K562 (cell line): ENCODE data around the gene APEX2. TPM values are rescaled to one million over a fixed set of nuclear protein-coding genes. Genes with fewer than 3 reads are reported as not detected.

Source experiments
- ATAC-seq: fragments of 200-7000 bp; cut with Tn5 transposase; 3 replicates; pipeline ENCODE4 v1.9.1; 2020; ENCODE audit warnings: moderate library complexity
- BruUV-seq: library from RNA; stranded (reverse); fragments of 400-500 nt; replicated peaks from 2 replicates; lab custom pipeline; 2021; lab: Mats Ljungman, UMichigan
- CTCF ChIA-PET: fragments of 300-600 bp; formaldehyde crosslinking; extraction: SDS; loops from one replicate; lab custom pipeline; 2021; ENCODE audit warnings: low intra/inter-chr PET ratio; lab: Yijun Ruan, JAX
- POLR2A ChIA-PET: fragments of 300-600, 350-650 bp; sonication (Branson Sonifier 250); formaldehyde crosslinking; extraction: SDS; loops from one replicate; lab custom pipeline; 2021; ENCODE audit warnings: antibody characterized with exemption, inconsistent platforms; lab: Yijun Ruan, JAX
- DNase-seq, 4 experiments: peaks; one replicate each; pipeline versions ENCODE4 v3.0.0 to v3.0.0-alpha.2; 2011 to 2018; ENCODE audit warnings: low spot score in 3 of 4, mixed read lengths in 3 of 4; ENCODE audit errors: extremely low read depth in 1 of 4
- FAIRE-seq: peaks from 2 replicates; lab custom pipeline; 2011; peaks lifted over from hg19 to GRCh38; lab: Jason Lieb, UNC
- H2AFZ ChIP-seq: 2 replicates; pipeline ENCODE4 v1.6.0; 2011; ENCODE audit warnings: low read depth, low read length, control low read depth, inconsistent platforms
- H3K27ac ChIP-seq: fragments of 200-600 bp; 3 replicates; pipeline ENCODE4 v1.8.0; 2011; ENCODE audit warnings: low read depth, mild to moderate bottlenecking, control low read depth, inconsistent platforms, low read length, moderate library complexity, mixed read lengths; ENCODE audit errors: extremely low read depth
- H3K27me3 ChIP-seq, 2 experiments: fragments of 300-600 bp in 1 of 2; 2 replicates in 1 of 2; 3 replicates in 1 of 2; pipeline versions ENCODE4 v1.6.0 to v1.8.0; 2011; ENCODE audit warnings: inconsistent platforms in 2 of 2, low read length in 2 of 2, mild to moderate bottlenecking in 1 of 2, mixed read lengths in 1 of 2, moderate library complexity in 1 of 2; ENCODE audit not compliant: control insufficient read depth in 2 of 2, insufficient read depth in 2 of 2
- H3K36me3 ChIP-seq: fragments of 300-600 bp; 3 replicates; pipeline ENCODE4 v1.8.0; 2011; ENCODE audit warnings: mild to moderate bottlenecking, low read length, inconsistent platforms; ENCODE audit not compliant: control insufficient read depth, insufficient read depth
- H3K4me1 ChIP-seq, 2 experiments: fragments of 200-600 bp in 1 of 2; replicated peaks in 1 of 2; 2 replicates in 1 of 2; 3 replicates in 1 of 2; pipeline versions ENCODE4 v1.5.1 to v1.8.0; 2011; ENCODE audit warnings: inconsistent platforms in 2 of 2, low read length in 2 of 2, mild to moderate bottlenecking in 1 of 2, mixed read lengths in 1 of 2, moderate library complexity in 1 of 2; ENCODE audit not compliant: control insufficient read depth in 2 of 2, insufficient read depth in 2 of 2
- H3K4me2 ChIP-seq: 2 replicates; pipeline ENCODE4 v1.6.1; 2011; ENCODE audit warnings: low read length, control low read depth, inconsistent platforms, mixed read lengths; ENCODE audit not compliant: insufficient read depth
- H3K4me3 ChIP-seq: fragments of 200-600 bp; sonication (generic), shearing (Covaris generic); 2 replicates; pipeline ENCODE4 v1.5.1; 2016; ENCODE audit warnings: control low read depth, inconsistent platforms
- H3K79me2 ChIP-seq: fragments of 200-600 bp; 3 replicates; pipeline ENCODE4 v1.8.0; 2011; ENCODE audit warnings: low read length, inconsistent platforms; ENCODE audit not compliant: control insufficient read depth, insufficient read depth
- H3K9ac ChIP-seq, 2 experiments: 2 replicates each; pipeline versions ENCODE4 v1.6.0 to v1.6.1; 2011; ENCODE audit warnings: low read depth in 2 of 2, low read length in 2 of 2, control low read depth in 1 of 2, inconsistent platforms in 1 of 2, mild to moderate bottlenecking in 1 of 2, mixed read lengths in 1 of 2; ENCODE audit not compliant: insufficient read depth in 1 of 2
- H3K9me1 ChIP-seq: one replicate; pipeline ENCODE4 v1.6.0; 2011; ENCODE audit warnings: inconsistent platforms, mild to moderate bottlenecking, low read length, moderate library complexity; ENCODE audit not compliant: control insufficient read depth, insufficient read depth
- H3K9me3 ChIP-seq: replicated peaks from 2 replicates; pipeline ENCODE4 v1.5.1; 2011; ENCODE audit warnings: low read depth, low read length, inconsistent platforms; ENCODE audit not compliant: control insufficient read depth, insufficient read depth
- H4K20me1 ChIP-seq: replicated peaks from 2 replicates; pipeline ENCODE4 v1.6.1; 2011; ENCODE audit warnings: low read length, inconsistent platforms, mixed read lengths; ENCODE audit not compliant: control insufficient read depth, insufficient read depth
- LARP7 ChIP-seq: fragments of 450-650 bp; IDR thresholded peaks from 2 replicates; pipeline ENCODE4 v1.6.1; 2016
- PRMT5 ChIP-seq: sonication (generic); formaldehyde crosslinking; IDR thresholded peaks from 2 replicates; pipeline ENCODE4 v1.5.0; 2020; ENCODE audit warnings: missing genetic modification reagents
- WGBS: fragments of 100-300 bp; shearing (Covaris generic); methylation state at CpG from one replicate; pipeline ENCODE4 v1.1.6; 2016; ENCODE audit warnings: low coverage, mixed read lengths; ENCODE audit not compliant: insufficient coverage; ENCODE audit errors: missing lambda C conversion rate; 5-methylcytosine and 5-hydroxymethylcytosine counted together
- in situ Hi-C: fragments of 300-500 bp; cut with MboI; formaldehyde crosslinking; loops from 4 replicates; pipeline ENCODE4 v1.15.0; 2018; ENCODE audit warnings: inconsistent platforms, mixed read lengths
- intact Hi-C: fragments of 100-400 bp; cut with micrococcal nuclease; formaldehyde crosslinking; loops from 2 replicates; pipeline ENCODE4 v1.14.2; 2022
- polyA plus RNA-seq, 8 experiments: library from polyadenylated mRNA; depleted of rRNA in 4 of 8; stranded (reverse) in 5 of 8; unstranded in 3 of 8; fragments of >200 nt; fragmentation: Nextera tagmentation in 2 of 8; fragmentation: Illumina TruSeq in 1 of 8; extraction: Ambion mirVana in 2 of 8; extraction: Trizol in 1 of 8; gene quantifications; 2 replicates each; pipeline versions ENCODE4 v1.2.1 to v1.2.3, GENCODE V29; 2011 to 2014; ENCODE audit warnings: inconsistent platforms in 1 of 8, missing spikeins in 1 of 8
- total RNA-seq, 7 experiments: library from RNA; depleted of rRNA in 6 of 7; stranded (reverse); fragments of >200 nt in 6 of 7; fragmentation: Illumina TruSeq in 2 of 7; extraction: Trizol in 2 of 7; gene quantifications; 2 replicates each; pipeline versions ENCODE4 v1.2.1 to v1.2.3, GENCODE V29; 2011 to 2021; ENCODE audit warnings: low replicate concordance in 1 of 7
- TF ChIP-seq, protein P1 (sequence below), 2 experiments: fragments of 450-650 bp; IDR thresholded peaks; 2 replicates each; pipeline ENCODE4 v1.6.1; 2018; ENCODE audit warnings: mild to moderate bottlenecking in 2 of 2, low read depth in 1 of 2; ENCODE audit not compliant: partially characterized antibody in 2 of 2
- TF ChIP-seq, protein P2 (sequence below): fragments of 450-650 bp; IDR thresholded peaks from 2 replicates; pipeline ENCODE4 v1.6.1; 2016; ENCODE audit warnings: low read depth

Gene APEX2
- total and polyA plus RNA-seq, 9 of the 15 experiments (the other 6 are each of a cell fraction or from before 2014, with no cell fraction given) = 9.4 to 34.2 (median 25.9) TPM

DNA sequence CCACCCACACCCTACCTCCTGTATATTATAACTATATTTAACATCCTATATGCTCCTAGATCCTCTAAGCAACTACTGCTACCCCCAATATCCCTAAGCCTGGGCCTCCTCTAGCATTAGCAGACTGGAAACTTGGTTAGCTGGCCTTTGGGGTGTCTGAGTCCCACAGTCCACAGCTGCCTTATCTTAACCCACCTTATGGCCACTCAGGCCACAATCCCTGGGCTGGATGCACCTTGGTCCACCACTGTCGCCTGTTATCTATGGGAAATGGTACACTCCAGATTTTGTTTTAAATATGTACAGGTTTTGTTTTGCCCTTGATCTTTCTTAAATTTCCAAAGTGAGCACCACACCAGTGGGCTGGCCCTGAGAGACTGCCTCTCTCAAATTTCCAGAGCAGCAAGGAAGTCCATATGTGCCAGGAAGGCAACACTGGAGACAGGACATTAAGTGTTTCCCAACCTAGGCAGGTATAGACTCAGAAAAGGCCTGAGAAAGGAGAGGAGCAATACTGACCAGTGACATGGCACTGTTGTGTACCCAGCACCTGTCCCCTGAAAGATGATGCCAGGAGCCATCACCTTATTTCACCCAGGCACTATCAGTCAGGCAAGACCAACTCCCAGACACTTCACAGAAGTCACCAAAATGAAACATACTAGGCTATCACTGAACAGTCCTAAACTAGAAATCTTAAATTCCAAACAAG is 7.1 kb upstream of the APEX2 start:
- Histone ChIP-seq H3K9me1 (no peaks in the 10 kb centered on the region), H3K4me1 (peaks cover 0 to 18% of the 10 kb centered on the region in 2 experiments; a peak in 2 of 5 replicates), H3K9me3 (no peaks in the 10 kb centered on the region), H3K27ac (no peak overlapping the region), H2AFZ (no peak overlapping the region), H3K27me3 (0 out of 5 replicates have a peak, but pooled peaks cover 0 to 5% of the 10 kb centered on the region in 2 experiments), H4K20me1 (no peaks in the 10 kb centered on the region), H3K4me3 (no peak overlapping the region), H3K36me3 (no peaks in the 10 kb centered on the region), H3K79me2 (no peaks in the 10 kb centered on the region), H3K9ac (no peak overlapping the region), H3K4me2 (no peak overlapping the region)
- ChIA-PET POLR2A (no interaction called here), CTCF (no interaction called here)
- intact Hi-C loops = no loop called here
- WGBS = no CpG with 5 or more reads among the region's 1 CpG
- peak; percentile 76 for FAIRE-seq
- no TSS peak for BruUV-seq
- in situ Hi-C loops = no loop called here
- peak; percentile 61 to 70 (median 67) for DNase-seq
- ATAC-seq = peak; percentile 91
- TF ChIP-seq LARP7 (no peak), PRMT5 (no peak)
- TF ChIP-seq, protein P1, sequence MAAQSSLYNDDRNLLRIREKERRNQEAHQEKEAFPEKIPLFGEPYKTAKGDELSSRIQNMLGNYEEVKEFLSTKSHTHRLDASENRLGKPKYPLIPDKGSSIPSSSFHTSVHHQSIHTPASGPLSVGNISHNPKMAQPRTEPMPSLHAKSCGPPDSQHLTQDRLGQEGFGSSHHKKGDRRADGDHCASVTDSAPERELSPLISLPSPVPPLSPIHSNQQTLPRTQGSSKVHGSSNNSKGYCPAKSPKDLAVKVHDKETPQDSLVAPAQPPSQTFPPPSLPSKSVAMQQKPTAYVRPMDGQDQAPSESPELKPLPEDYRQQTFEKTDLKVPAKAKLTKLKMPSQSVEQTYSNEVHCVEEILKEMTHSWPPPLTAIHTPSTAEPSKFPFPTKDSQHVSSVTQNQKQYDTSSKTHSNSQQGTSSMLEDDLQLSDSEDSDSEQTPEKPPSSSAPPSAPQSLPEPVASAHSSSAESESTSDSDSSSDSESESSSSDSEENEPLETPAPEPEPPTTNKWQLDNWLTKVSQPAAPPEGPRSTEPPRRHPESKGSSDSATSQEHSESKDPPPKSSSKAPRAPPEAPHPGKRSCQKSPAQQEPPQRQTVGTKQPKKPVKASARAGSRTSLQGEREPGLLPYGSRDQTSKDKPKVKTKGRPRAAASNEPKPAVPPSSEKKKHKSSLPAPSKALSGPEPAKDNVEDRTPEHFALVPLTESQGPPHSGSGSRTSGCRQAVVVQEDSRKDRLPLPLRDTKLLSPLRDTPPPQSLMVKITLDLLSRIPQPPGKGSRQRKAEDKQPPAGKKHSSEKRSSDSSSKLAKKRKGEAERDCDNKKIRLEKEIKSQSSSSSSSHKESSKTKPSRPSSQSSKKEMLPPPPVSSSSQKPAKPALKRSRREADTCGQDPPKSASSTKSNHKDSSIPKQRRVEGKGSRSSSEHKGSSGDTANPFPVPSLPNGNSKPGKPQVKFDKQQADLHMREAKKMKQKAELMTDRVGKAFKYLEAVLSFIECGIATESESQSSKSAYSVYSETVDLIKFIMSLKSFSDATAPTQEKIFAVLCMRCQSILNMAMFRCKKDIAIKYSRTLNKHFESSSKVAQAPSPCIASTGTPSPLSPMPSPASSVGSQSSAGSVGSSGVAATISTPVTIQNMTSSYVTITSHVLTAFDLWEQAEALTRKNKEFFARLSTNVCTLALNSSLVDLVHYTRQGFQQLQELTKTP (IDR thresholded peaks at IDR 0.05; ENCODE audit: low read depth in 1 of 2, partially characterized antibody in 2 of 2) = no peak
- TF ChIP-seq, protein P2, sequence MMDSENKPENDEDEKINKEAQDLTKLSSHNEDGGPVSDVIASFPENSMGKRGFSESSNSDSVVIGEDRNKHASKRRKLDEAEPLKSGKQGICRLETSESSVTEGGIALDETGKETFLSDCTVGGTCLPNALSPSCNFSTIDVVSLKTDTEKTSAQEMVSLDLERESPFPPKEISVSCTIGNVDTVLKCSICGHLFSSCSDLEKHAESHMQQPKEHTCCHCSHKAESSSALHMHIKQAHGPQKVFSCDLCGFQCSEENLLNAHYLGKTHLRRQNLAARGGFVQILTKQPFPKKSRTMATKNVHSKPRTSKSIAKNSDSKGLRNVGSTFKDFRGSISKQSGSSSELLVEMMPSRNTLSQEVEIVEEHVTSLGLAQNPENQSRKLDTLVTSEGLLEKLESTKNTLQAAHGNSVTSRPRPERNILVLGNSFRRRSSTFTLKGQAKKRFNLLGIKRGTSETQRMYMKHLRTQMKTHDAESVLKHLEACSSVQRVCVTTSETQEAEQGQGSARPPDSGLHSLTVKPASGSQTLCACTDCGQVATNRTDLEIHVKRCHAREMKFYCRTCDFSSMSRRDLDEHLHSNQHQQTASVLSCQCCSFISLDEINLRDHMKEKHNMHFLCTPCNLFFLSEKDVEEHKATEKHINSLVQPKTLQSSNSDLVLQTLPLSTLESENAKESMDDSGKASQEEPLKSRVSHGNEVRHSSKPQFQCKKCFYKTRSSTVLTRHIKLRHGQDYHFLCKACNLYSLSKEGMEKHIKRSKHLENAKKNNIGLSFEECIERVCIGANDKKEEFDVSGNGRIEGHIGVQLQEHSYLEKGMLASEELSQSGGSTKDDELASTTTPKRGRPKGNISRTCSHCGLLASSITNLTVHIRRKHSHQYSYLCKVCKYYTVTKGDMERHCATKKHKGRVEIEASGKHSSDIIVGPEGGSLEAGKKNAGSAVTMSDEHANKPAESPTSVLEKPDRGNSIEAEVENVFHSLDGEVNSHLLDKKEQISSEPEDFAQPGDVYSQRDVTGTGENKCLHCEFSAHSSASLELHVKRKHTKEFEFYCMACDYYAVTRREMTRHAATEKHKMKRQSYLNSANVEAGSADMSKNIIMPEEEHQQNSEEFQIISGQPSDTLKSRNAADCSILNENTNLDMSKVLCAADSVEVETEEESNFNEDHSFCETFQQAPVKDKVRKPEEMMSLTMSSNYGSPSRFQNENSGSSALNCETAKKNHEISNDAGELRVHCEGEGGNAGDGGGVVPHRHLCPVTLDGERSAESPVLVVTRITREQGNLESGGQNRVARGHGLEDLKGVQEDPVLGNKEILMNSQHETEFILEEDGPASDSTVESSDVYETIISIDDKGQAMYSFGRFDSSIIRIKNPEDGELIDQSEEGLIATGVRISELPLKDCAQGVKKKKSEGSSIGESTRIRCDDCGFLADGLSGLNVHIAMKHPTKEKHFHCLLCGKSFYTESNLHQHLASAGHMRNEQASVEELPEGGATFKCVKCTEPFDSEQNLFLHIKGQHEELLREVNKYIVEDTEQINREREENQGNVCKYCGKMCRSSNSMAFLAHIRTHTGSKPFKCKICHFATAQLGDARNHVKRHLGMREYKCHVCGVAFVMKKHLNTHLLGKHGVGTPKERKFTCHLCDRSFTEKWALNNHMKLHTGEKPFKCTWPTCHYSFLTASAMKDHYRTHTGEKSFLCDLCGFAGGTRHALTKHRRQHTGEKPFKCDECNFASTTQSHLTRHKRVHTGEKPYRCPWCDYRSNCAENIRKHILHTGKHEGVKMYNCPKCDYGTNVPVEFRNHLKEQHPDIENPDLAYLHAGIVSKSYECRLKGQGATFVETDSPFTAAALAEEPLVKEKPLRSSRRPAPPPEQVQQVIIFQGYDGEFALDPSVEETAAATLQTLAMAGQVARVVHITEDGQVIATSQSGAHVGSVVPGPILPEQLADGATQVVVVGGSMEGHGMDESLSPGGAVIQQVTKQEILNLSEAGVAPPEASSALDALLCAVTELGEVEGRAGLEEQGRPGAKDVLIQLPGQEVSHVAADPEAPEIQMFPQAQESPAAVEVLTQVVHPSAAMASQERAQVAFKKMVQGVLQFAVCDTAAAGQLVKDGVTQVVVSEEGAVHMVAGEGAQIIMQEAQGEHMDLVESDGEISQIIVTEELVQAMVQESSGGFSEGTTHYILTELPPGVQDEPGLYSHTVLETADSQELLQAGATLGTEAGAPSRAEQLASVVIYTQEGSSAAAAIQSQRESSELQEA = no peak
